ENCODE results near the gene AKIRIN2. TPM values are rescaled to one million over a fixed set of nuclear protein-coding genes. Genes with fewer than 3 reads are reported as not detected.

AKIRIN2 gene
- polyA plus RNA-seq, 1 donor (not counting 4 experiments of a cell fraction or from before 2014, with no cell fraction given): 24.6 TPM

- DNase-seq (ENCODE audit: low read depth, low spot score) (no peak), FAIRE-seq (no peak)
- Histone ChIP-seq H3K4me2 (ENCODE audit: control insufficient read depth, extremely low read depth, insufficient read depth, low read depth, low read length) (no peak overlapping the region), H3K9me1 (ENCODE audit: control insufficient read depth, extremely low read depth, insufficient read depth, low read length) (no peaks in the 10 kb centered on the region), H3K4me1 (ENCODE audit: control insufficient read depth, extremely low read depth, insufficient read depth, low read length) (no peaks in the 10 kb centered on the region), H3K4me3 (ENCODE audit: control insufficient read depth in 2 of 3, extremely low read depth in 1 of 3, insufficient read depth in 2 of 3, low read depth in 1 of 3, low read length in 3 of 3) (no peak overlapping the region), H3K9me3 (ENCODE audit: control insufficient read depth, low read depth, low read length) (no peaks in the 10 kb centered on the region), H3K27me3 (ENCODE audit: control insufficient read depth, extremely low read depth, insufficient read depth, low read length) (no peaks in the 10 kb centered on the region), H3K79me2 (ENCODE audit: control insufficient read depth, insufficient read depth, low read length) (no peaks in the 10 kb centered on the region), H2AFZ (ENCODE audit: control insufficient read depth, low read length) (no peak overlapping the region), H3K9ac (ENCODE audit: control insufficient read depth, extremely low read depth, insufficient read depth, low read length) (no peak overlapping the region), H3K27ac (ENCODE audit: control insufficient read depth, insufficient read depth, low read length) (no peak overlapping the region), H3K36me3 (ENCODE audit: control insufficient read depth in 2 of 2, extremely low read depth in 1 of 2, insufficient read depth in 2 of 2, low read length in 2 of 2) (peaks cover 3 to 8% of the 10 kb centered on the region in 2 experiments), H4K20me1 (ENCODE audit: control insufficient read depth, extremely low read depth, insufficient read depth, low read length) (no peaks in the 10 kb centered on the region)
- TF ChIP-seq CTCF (optimal IDR thresholded peaks at IDR 0.05 in 1 of 3, IDR thresholded peaks at IDR 0.05 in 1 of 3, conservative IDR thresholded peaks at IDR 0.05 in 1 of 3; ENCODE audit: extremely low read depth in 1 of 3, insufficient read depth in 2 of 3, low read length in 3 of 3) (no peak), EZH2 (IDR thresholded peaks at IDR 0.05; ENCODE audit: low read length) (no peak)
- dilution Hi-C loops (cut with MboI; ENCODE audit: extremely low pct_ligation_motif_present, low sequenced_read_pairs): no loop called here
These were observed 45.2 kb downstream of the AKIRIN2 start for GRCh38 chr6:87656857-87657256.

DNA sequence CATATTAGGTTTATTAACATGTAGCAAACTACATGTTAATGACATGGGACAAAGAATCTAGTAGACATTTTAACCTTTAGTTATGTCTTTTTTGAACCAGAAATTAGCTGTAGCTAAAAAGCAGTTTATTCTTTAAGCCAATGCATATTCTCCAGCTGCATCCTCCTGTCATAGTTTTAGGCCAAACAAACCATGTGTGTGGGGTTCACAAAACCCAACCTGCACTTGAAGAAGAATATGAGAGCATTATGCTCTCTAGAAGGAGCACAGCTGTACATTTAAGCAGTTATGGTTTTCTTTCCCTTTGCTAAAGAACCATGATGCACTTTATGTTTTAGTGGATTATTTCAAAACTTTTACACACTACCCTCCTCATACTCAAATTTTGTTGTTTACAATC, 46.2 kb downstream of the AKIRIN2 start:
- Histone ChIP-seq H3K9me3 (ENCODE audit: control insufficient read depth, low read depth, low read length) (no peaks in the 10 kb centered on the region), H3K27me3 (ENCODE audit: control insufficient read depth, extremely low read depth, insufficient read depth, low read length) (no peaks in the 10 kb centered on the region), H3K4me2 (ENCODE audit: control insufficient read depth, extremely low read depth, insufficient read depth, low read depth, low read length) (no peak overlapping the region), H3K9me1 (ENCODE audit: control insufficient read depth, extremely low read depth, insufficient read depth, low read length) (no peaks in the 10 kb centered on the region), H2AFZ (ENCODE audit: control insufficient read depth, low read length) (no peak overlapping the region), H3K4me3 (ENCODE audit: control insufficient read depth in 2 of 3, extremely low read depth in 1 of 3, insufficient read depth in 2 of 3, low read depth in 1 of 3, low read length in 3 of 3) (no peak overlapping the region), H3K79me2 (ENCODE audit: control insufficient read depth, insufficient read depth, low read length) (no peaks in the 10 kb centered on the region), H3K36me3 (ENCODE audit: control insufficient read depth in 2 of 2, extremely low read depth in 1 of 2, insufficient read depth in 2 of 2, low read length in 2 of 2) (peaks cover 3 to 8% of the 10 kb centered on the region in 2 experiments), H3K4me1 (ENCODE audit: control insufficient read depth, extremely low read depth, insufficient read depth, low read length) (no peaks in the 10 kb centered on the region), H4K20me1 (ENCODE audit: control insufficient read depth, extremely low read depth, insufficient read depth, low read length) (no peaks in the 10 kb centered on the region), H3K27ac (ENCODE audit: control insufficient read depth, insufficient read depth, low read length) (no peak overlapping the region), H3K9ac (ENCODE audit: control insufficient read depth, extremely low read depth, insufficient read depth, low read length) (no peak overlapping the region)
- no peak for FAIRE-seq
- dilution Hi-C loops (cut with MboI; ENCODE audit: extremely low pct_ligation_motif_present, low sequenced_read_pairs): no loop called here
- no peak for TF ChIP-seq CTCF (optimal IDR thresholded peaks at IDR 0.05 in 1 of 3, IDR thresholded peaks at IDR 0.05 in 1 of 3, conservative IDR thresholded peaks at IDR 0.05 in 1 of 3; ENCODE audit: extremely low read depth in 1 of 3, insufficient read depth in 2 of 3, low read length in 3 of 3)
- TF ChIP-seq EZH2 (IDR thresholded peaks at IDR 0.05; ENCODE audit: low read length): no peak
- DNase-seq (ENCODE audit: low read depth, low spot score): no peak

Measured in keratinocyte (primary cell).